HepG2 (cell line): ENCODE results near the gene TTLL4. TPM values are rescaled to one million over a fixed set of nuclear protein-coding genes. Genes with fewer than 3 reads are reported as not detected.

ENCODE experiments used
- BCL3 ChIP-seq: sonication (generic); formaldehyde crosslinking; IDR thresholded peaks from 2 replicates; pipeline ENCODE4 v1.5.1; 2020; ENCODE audit warnings: mild to moderate bottlenecking, missing genetic modification reagents, moderate library complexity
- CCDC6 ChIP-seq: sonication (generic); formaldehyde crosslinking; IDR thresholded peaks from 2 replicates; pipeline ENCODE4 v1.8.1; 2022; ENCODE audit warnings: mild to moderate bottlenecking, missing genetic modification reagents, moderate library complexity
- ETS1 ChIP-seq: sonication (generic); formaldehyde crosslinking; IDR thresholded peaks from 2 replicates; pipeline ENCODE4 v1.4.0; 2020; ENCODE audit warnings: missing genetic modification reagents
- FIP1L1 ChIP-seq: fragments of 200-400 bp; formaldehyde crosslinking; IDR thresholded peaks from 2 replicates; pipeline ENCODE4 v1.6.1; 2018; ENCODE audit warnings: low read depth, mild to moderate bottlenecking, low read length, moderate library complexity, borderline replicate concordance; ENCODE audit not compliant: insufficient read depth
- MAFK ChIP-seq, 2 experiments: IDR thresholded peaks in 1 of 2; conservative IDR thresholded peaks in 1 of 2; 2 replicates each; pipeline ENCODE4 v1.6.1; 2011; ENCODE audit warnings: improper control_type of control experiment in 2 of 2, low read length in 2 of 2
- MAX ChIP-seq: IDR thresholded peaks from 2 replicates; pipeline ENCODE4 v1.6.1; 2012; ENCODE audit warnings: inconsistent platforms
- NAIF1 ChIP-seq: sonication (generic); formaldehyde crosslinking; IDR thresholded peaks from 2 replicates; pipeline ENCODE4 v1.5.0; 2020; ENCODE audit warnings: mild to moderate bottlenecking, missing genetic modification reagents, borderline replicate concordance
- SNAI1 ChIP-seq: sonication (generic); formaldehyde crosslinking; IDR thresholded peaks from 2 replicates; pipeline ENCODE4 v1.5.0; 2020; ENCODE audit warnings: mild to moderate bottlenecking, missing genetic modification reagents, borderline replicate concordance
- TCF12 ChIP-seq, 2 experiments: fragments of 450-650 bp in 1 of 2; sonication (generic) in 1 of 2; formaldehyde crosslinking in 1 of 2; IDR thresholded peaks; 2 replicates each; pipeline versions ENCODE4 v1.6.1 to v1.8.0; 2017 to 2022; ENCODE audit warnings: antibody characterized with exemption in 1 of 2, mild to moderate bottlenecking in 1 of 2, missing genetic modification reagents in 1 of 2, moderate library complexity in 1 of 2
- TFDP1 ChIP-seq: IDR thresholded peaks from 2 replicates; pipeline ENCODE4 v1.6.1; 2016; ENCODE audit warnings: missing compliant biosample characterization, missing genetic modification reagents, borderline replicate concordance
- THRA ChIP-seq: sonication (generic); formaldehyde crosslinking; IDR thresholded peaks from 2 replicates; pipeline ENCODE4 v1.4.0; 2020; ENCODE audit warnings: missing genetic modification reagents, borderline replicate concordance
- ZHX1 ChIP-seq: sonication (generic); formaldehyde crosslinking; IDR thresholded peaks from 2 replicates; pipeline ENCODE4 v1.8.1; 2022; ENCODE audit warnings: low read depth, mild to moderate bottlenecking, missing genetic modification reagents
- ZNF576 ChIP-seq: sonication (generic); formaldehyde crosslinking; IDR thresholded peaks from 2 replicates; pipeline ENCODE4 v1.4.0; 2020; ENCODE audit warnings: mild to moderate bottlenecking, missing genetic modification reagents
- ZNF784 ChIP-seq: sonication (generic); formaldehyde crosslinking; IDR thresholded peaks from 2 replicates; pipeline ENCODE4 v1.5.1; 2020; ENCODE audit warnings: missing genetic modification reagents, mild to moderate bottlenecking, borderline replicate concordance
- polyA plus RNA-seq, 8 experiments: library from polyadenylated mRNA; depleted of rRNA in 3 of 8; stranded (reverse) in 7 of 8; unstranded in 1 of 8; fragments of >200 nt; fragmentation: Illumina TruSeq in 4 of 8; extraction: Trizol in 4 of 8; gene quantifications; 2 replicates each; pipeline versions ENCODE4 v1.2.1 to v1.2.3, GENCODE V29; 2011 to 2016; ENCODE audit warnings: low read depth in 4 of 8, missing spikeins in 1 of 8, mixed read lengths in 1 of 8; ENCODE audit not compliant: insufficient read depth in 1 of 8
- total RNA-seq, 5 experiments: library from RNA; depleted of rRNA; stranded (reverse); fragments of >200 nt; fragmentation: Illumina TruSeq; extraction: Trizol; gene quantifications; 2 replicates each; pipeline ENCODE4 v1.2.3, GENCODE V29; 2016; ENCODE audit warnings: low read depth in 1 of 5

Gene TTLL4
- total and polyA plus RNA-seq, 2 of the 13 experiments (the other 11 are each of a cell fraction or from before 2014, with no cell fraction given) = 77.5 to 84.6 TPM

GRCh38 chr2:218755567-218756404 lies 45.2 kb downstream of the TTLL4 start (continued):
- TF ChIP-seq ZHX1 (peak; percentile 9; the same call in 1 of the 2 replicates), ZNF784 (CRISPR knock-in tag) (peak; percentile 88), NAIF1 (CRISPR knock-in tag) (no peak), CCDC6 (CRISPR knock-in tag) (peak; percentile 94; the same call in 1 of the 2 replicates), THRA (CRISPR knock-in tag) (peak; percentile 99), MAX (peak; percentile 80), FIP1L1 (no peak), ZNF576 (no peak), BCL3 (CRISPR knock-in tag) (no peak), SNAI1 (CRISPR knock-in tag) (no peak), ETS1 (CRISPR knock-in tag) (no peak), MAFK (conservative IDR thresholded peaks at IDR 0.05 in 1 of 2, IDR thresholded peaks at IDR 0.05 in 1 of 2; ENCODE audit: low read length in 2 of 2) (0 out of 4 replicates have a peak, but pooled peaks of 1 of the 2 experiments have one; percentile 22), TFDP1 (CRISPR knock-in tag) (peak; percentile 65; the same call in 1 of the 2 replicates), TCF12 (IDR thresholded peaks at IDR 0.05) (no peak), TCF12 (CRISPR knock-in tag; IDR thresholded peaks at IDR 0.05) (peak; percentile 91)
